GM13977 (cell line): ENCODE results near the gene IFIT2.
"Not testable (repeated sequence)": the region's sequence is repeated elsewhere in the genome, so short reads cannot be mapped to it uniquely, and the experiment has no call there.

ENCODE experiments used
- DNase-seq: peaks from one replicate; pipeline ENCODE4 v3.0.0; 2012; ENCODE audit warnings: low spot score
- CTCF ChIP-seq: IDR thresholded peaks from 2 replicates; pipeline ENCODE4 v1.5.1; 2012; ENCODE audit warnings: mild to moderate bottlenecking, control low read depth; ENCODE audit not compliant: insufficient read depth; ENCODE audit errors: extremely low read depth, missing control alignments
- in situ Hi-C: fragments of 300-500 bp; cut with MboI; formaldehyde crosslinking; loops from one replicate; pipeline ENCODE4 v1.12.0; 2022; ENCODE audit warnings: low sequenced_read_pairs, low pct_unique_long_range_greater_than_20kb, mixed read lengths, inconsistent platforms; ENCODE audit not compliant: unreplicated experiment

The IFIT2 gene

GRCh38 chr10:89346405-89347254 lies 44.8 kb downstream of the IFIT2 start:
- in situ Hi-C loops: no loop called here
- no peak for TF ChIP-seq CTCF

GRCh38 chr10:89347701-89348457 lies 46.0 kb downstream of the IFIT2 start:
- in situ Hi-C loops: no loop called here
- DNase-seq: no peak
- no peak for TF ChIP-seq CTCF

More at GRCh38 chr10:89346405-89347254, 44.8 kb downstream of the IFIT2 start:
- no peak for DNase-seq

- in situ Hi-C loops: no loop called here
- TF ChIP-seq CTCF: no peak
- DNase-seq: no peak
Measured at GRCh38 chr10:89348481-89348880, 46.6 kb downstream of the IFIT2 start.

GRCh38 chr10:89348975-89349374 lies 47.1 kb downstream of the IFIT2 start:
- in situ Hi-C loops: no loop called here
- no peak for TF ChIP-seq CTCF
- no peak for DNase-seq

- in situ Hi-C loops, DNase-seq: not testable (repeated sequence)
Measured at GRCh38 chr10:89350631-89351315, 48.9 kb downstream of the IFIT2 start.

- TF ChIP-seq CTCF: no peak
- in situ Hi-C loops: no loop called here
- DNase-seq: peak; percentile 53
Measured at GRCh38 chr10:89351412-89351779, 49.5 kb downstream of the IFIT2 start.
